ENCODE results near the gene TSPAN19. TPM values are rescaled to one million over a fixed set of nuclear protein-coding genes. Genes with fewer than 3 reads are reported as not detected.

Gene TSPAN19
- total RNA-seq, 2 donors from 2014 or later = not detected

- H3K27ac Mint-ChIP-seq = peak overlapping the region; percentile 2
- no peaks in the 10 kb centered on the region for H3K27me3 Mint-ChIP-seq
- H3K36me3 Mint-ChIP-seq (ENCODE audit: low read depth) = no peaks in the 10 kb centered on the region
- no peaks in the 10 kb centered on the region for H3K9me3 ChIP-seq (ENCODE audit: control insufficient read depth, low read length, poor library complexity, severe bottlenecking)
- H3K4me3 Mint-ChIP-seq = no peak overlapping the region
- DNase-seq (no peak), ATAC-seq (peak; percentile 93)
- H3K4me1 Mint-ChIP-seq = peaks cover 6% of the 10 kb centered on the region
These were observed 41.7 kb downstream of the TSPAN19 start for GRCh38 chr12:84994426-84994825.

DNA sequence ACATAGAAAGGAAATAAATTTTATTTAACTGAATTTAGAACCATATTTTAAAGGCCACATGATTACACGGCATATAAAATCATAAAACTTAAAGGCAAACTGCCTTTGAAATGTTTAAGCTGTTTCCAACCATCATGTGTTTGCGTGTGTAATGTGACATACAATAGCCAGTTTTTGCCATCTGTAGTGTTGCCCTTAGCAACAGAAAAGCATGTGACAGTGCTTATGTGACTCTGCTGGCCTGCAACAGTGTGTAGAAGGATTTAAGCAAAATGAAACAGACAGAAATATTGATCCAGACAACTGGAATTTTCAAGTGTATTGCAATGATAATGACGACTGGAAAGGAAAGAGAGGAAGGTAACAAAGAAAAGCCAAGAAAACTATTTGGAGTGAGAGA lies 49.5 kb downstream of the TSPAN19 start:
- H3K27ac Mint-ChIP-seq = no peak overlapping the region
- H3K4me1 Mint-ChIP-seq = no peaks in the 10 kb centered on the region
- H3K4me3 Mint-ChIP-seq = no peak overlapping the region
- H3K36me3 Mint-ChIP-seq (ENCODE audit: low read depth) = no peaks in the 10 kb centered on the region
- ATAC-seq (no peak), DNase-seq (no peak)
- no peaks in the 10 kb centered on the region for H3K9me3 ChIP-seq (ENCODE audit: control insufficient read depth, low read length, poor library complexity, severe bottlenecking)
- no peaks in the 10 kb centered on the region for H3K27me3 Mint-ChIP-seq

DNA sequence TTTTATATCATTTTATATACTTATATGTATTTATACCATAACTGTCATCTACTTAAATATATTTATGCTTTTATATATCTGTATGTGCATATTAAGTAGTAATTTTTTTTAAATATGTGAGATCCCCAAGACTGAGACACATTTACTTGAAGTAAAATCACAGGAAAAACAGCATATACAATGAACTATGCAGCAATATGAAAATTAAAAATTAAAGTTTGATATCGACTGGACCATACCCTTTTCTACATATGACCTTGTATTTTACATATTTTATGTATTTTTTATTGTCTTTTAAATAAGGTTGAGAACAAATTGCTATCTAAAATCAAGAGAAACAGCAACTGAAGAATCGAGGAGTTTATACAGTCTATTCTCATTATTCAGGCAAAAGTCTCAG lies 50.0 kb downstream of the TSPAN19 start:
- Mint-ChIP-seq H3K4me1 (no peaks in the 10 kb centered on the region), H3K27ac (no peak overlapping the region), H3K27me3 (no peaks in the 10 kb centered on the region), H3K4me3 (no peak overlapping the region), H3K36me3 (ENCODE audit: low read depth) (no peaks in the 10 kb centered on the region)
- no peak for ATAC-seq
- DNase-seq = no peak
- no peaks in the 10 kb centered on the region for H3K9me3 ChIP-seq (ENCODE audit: control insufficient read depth, low read length, poor library complexity, severe bottlenecking)

DNA sequence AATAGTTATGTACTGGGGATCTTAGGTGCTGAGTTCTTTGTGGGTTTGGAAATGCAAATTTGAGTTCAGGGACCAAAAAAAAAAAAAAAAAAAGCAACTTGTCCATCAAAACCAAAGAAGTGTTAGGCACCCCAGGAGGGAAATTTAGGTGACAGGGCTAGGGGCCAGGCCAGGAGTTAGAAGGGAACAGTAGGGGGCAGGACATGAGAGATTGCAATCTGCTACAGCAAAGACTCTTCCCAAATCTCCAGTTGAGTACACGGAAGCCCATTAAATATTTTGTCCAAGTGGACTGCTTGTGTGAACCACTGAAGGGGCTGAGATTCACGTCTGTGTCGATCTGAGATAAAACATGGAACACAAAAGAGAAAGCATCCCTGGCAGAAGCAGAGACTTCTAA lies 52.8 kb downstream of the TSPAN19 start:
- Mint-ChIP-seq H3K36me3 (ENCODE audit: low read depth) (no peaks in the 10 kb centered on the region), H3K27ac (no peak overlapping the region), H3K4me1 (no peaks in the 10 kb centered on the region), H3K27me3 (no peaks in the 10 kb centered on the region), H3K4me3 (no peak overlapping the region)
- DNase-seq = no peak
- H3K9me3 ChIP-seq (ENCODE audit: control insufficient read depth, low read length, poor library complexity, severe bottlenecking) = no peaks in the 10 kb centered on the region
- ATAC-seq = no peak

GRCh38 chr12:84982888-84983287 lies 53.2 kb downstream of the TSPAN19 start:
- Mint-ChIP-seq H3K27me3 (no peaks in the 10 kb centered on the region), H3K36me3 (ENCODE audit: low read depth) (no peaks in the 10 kb centered on the region), H3K4me3 (no peak overlapping the region), H3K4me1 (no peaks in the 10 kb centered on the region), H3K27ac (no peak overlapping the region)
- ATAC-seq (no peak), DNase-seq (no peak)
- no peaks in the 10 kb centered on the region for H3K9me3 ChIP-seq (ENCODE audit: control insufficient read depth, low read length, poor library complexity, severe bottlenecking)

DNA sequence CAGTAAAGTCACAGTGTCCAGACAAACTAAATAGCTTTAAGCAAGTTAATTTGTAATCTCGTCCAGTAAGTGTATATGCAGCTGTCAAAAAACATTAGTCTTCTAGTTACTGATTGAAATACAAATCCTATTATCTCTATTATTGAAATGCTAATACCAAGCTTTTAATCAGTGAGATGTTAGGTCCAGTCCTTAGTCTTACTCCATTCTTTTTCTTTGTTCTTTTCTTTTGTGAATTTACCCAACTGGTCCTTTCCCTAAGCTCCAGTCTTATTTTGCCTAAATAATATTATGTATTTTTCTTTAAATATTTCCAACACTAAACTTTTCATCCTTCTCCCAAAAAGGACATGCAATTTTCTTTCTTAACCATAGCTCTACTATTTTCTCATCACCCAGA lies 57.2 kb downstream of the TSPAN19 start:
- no peak overlapping the region for H3K4me3 Mint-ChIP-seq
- no peak for ATAC-seq
- no peaks in the 10 kb centered on the region for H3K36me3 Mint-ChIP-seq (ENCODE audit: low read depth)
- no peaks in the 10 kb centered on the region for H3K27me3 Mint-ChIP-seq
- DNase-seq = no peak
- no peaks in the 10 kb centered on the region for H3K4me1 Mint-ChIP-seq
- no peak overlapping the region for H3K27ac Mint-ChIP-seq
- H3K9me3 ChIP-seq (ENCODE audit: control insufficient read depth, low read length, poor library complexity, severe bottlenecking) = no peaks in the 10 kb centered on the region

DNA sequence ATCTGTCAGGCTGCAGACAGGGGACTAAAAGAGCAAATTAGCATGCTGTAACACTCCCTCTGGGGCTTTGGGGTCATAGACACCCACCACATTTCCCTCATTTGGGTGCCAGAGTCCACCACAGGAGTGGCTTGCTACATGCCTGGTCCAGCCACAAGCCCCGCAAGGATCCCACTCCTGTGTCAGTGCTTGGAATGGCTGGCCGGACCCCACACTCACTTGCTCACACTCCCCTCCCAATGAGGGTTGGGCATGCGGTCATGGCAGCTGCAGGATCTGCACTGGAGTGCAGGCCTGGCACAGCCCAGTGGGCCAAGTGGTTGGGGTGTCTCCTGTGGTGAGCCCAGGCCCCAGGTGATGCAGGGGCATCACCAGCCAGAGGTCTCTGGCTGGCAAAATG lies 59.9 kb downstream of the TSPAN19 start:
- no peaks in the 10 kb centered on the region for H3K9me3 ChIP-seq (ENCODE audit: control insufficient read depth, low read length, poor library complexity, severe bottlenecking)
- no peak for DNase-seq
- no peak for ATAC-seq
- Mint-ChIP-seq H3K27me3 (no peaks in the 10 kb centered on the region), H3K36me3 (ENCODE audit: low read depth) (no peaks in the 10 kb centered on the region), H3K4me3 (no peak overlapping the region), H3K4me1 (no peaks in the 10 kb centered on the region), H3K27ac (no peak overlapping the region)

DNA sequence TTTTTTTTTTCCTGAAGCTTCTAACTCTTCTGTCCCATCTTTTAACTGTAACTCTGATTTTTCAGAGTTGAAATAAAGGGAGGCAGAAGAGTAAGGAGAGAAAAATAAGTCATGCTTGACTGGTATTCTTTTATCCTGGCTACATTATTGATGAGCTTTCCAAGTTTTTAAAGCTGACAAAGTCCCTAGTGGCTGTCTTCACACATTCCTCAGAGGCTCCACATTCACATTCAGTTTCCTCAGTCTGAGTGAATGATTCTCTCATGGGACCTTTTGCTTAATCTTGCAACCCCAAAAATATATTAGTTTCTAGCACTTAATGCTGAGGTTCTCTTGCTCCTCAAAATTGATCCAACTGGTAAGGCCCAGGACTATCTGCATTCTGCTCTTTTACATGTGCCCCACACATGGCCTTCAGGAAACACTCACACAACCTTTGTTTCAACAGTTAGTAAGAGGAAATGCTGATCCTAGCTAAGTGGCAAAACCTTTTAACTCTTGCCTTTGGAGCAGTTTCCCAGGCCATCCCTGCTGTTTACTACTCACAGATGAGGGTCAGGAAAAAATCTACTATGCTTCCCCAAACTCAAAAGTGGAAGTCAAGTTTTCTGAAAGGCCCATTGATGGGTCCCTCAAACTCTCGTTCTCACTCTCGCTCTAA lies 61.8 kb downstream of the TSPAN19 start:
- ATAC-seq = no peak
- Mint-ChIP-seq H3K27me3 (no peaks in the 10 kb centered on the region), H3K4me3 (no peak overlapping the region), H3K4me1 (no peaks in the 10 kb centered on the region), H3K36me3 (ENCODE audit: low read depth) (no peaks in the 10 kb centered on the region), H3K27ac (no peak overlapping the region)
- DNase-seq = no peak
- H3K9me3 ChIP-seq (ENCODE audit: control insufficient read depth, low read length, poor library complexity, severe bottlenecking) = no peaks in the 10 kb centered on the region

DNA sequence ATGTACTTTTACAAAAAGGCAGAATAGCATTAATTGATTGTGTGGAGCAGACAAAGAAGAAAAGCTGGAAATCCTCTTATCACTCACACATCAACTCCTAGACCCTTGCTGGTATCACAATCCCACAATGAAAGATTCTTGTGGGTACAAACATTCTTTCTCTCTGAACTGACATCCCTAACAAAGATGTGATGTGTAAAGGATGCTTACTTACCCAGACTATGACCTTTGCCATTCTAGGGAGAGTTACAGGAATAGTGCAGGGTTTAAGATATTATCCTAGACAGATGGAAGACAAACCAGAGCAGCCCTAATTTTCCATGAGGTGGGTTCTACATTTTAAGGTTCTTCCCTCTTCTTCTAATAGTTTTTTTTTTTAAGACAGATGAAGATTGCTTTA lies 63.1 kb downstream of the TSPAN19 start:
- H3K9me3 ChIP-seq (ENCODE audit: control insufficient read depth, low read length, poor library complexity, severe bottlenecking) = no peaks in the 10 kb centered on the region
- H3K4me1 Mint-ChIP-seq = no peaks in the 10 kb centered on the region
- no peak overlapping the region for H3K4me3 Mint-ChIP-seq
- H3K27me3 Mint-ChIP-seq = no peaks in the 10 kb centered on the region
- ATAC-seq (no peak), DNase-seq (no peak)
- no peaks in the 10 kb centered on the region for H3K36me3 Mint-ChIP-seq (ENCODE audit: low read depth)
- no peak overlapping the region for H3K27ac Mint-ChIP-seq

GRCh38 chr12:84969226-84969625 lies 66.9 kb downstream of the TSPAN19 start:
- H3K36me3 Mint-ChIP-seq (ENCODE audit: low read depth) = no peaks in the 10 kb centered on the region
- no peaks in the 10 kb centered on the region for H3K4me1 Mint-ChIP-seq
- no peak overlapping the region for H3K27ac Mint-ChIP-seq
- no peak for DNase-seq
- no peak overlapping the region for H3K4me3 Mint-ChIP-seq
- no peak for ATAC-seq
- peaks cover 3% of the 10 kb centered on the region for H3K27me3 Mint-ChIP-seq
- no peaks in the 10 kb centered on the region for H3K9me3 ChIP-seq (ENCODE audit: control insufficient read depth, low read length, poor library complexity, severe bottlenecking)

Other genes with a start within 250 kb of the TSPAN19 start
- under 1 TPM in 1 of 2 donors, not detected in 1; 0.07 TPM for gene SLC6A15, start 123.5 kb downstream of the TSPAN19 start, total RNA-seq
- gene LRRIQ1, start 74 bp upstream of the TSPAN19 start, total RNA-seq = not detected
- not detected for gene ALX1, start 243.9 kb upstream of the TSPAN19 start, total RNA-seq